ENCODE data around the gene ALG3.

ALG3 gene

DNA sequence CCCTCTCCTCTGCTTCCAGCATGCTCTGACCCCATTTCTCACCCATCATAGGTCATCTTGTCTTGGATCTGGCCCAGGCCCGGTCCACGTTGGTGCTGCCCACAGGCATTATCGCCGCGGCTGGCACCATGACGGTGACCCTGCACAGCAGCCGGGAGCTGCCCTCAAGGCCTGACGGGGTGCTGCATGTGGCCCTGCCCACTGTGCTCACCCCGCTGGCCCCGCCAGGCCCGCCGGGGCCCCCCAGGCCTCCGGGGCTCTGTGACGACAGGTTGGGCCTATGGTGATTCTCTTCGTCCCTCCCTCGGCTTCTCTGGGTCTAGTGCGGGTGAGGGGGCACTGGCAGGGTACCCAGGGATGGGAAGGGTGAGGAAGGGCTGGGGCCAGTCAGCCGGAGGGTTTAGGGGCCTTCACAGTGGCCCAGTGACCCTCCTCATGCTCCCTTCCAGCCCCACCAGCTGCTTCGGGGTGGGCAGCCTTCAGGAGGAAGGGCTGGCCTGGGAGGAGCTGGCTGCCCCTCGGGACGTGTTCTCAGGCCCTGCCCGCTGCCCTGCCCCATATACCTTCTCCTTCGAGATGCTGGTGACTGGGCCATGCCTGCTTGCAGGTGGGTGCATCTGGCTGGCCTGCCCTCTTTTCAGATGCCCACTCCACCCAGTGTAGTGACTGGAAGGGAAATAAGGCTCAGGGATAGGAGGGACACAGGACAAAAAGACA lies 15.5 kb downstream of the ALG3 start:
- TF ChIP-seq, protein P1, sequence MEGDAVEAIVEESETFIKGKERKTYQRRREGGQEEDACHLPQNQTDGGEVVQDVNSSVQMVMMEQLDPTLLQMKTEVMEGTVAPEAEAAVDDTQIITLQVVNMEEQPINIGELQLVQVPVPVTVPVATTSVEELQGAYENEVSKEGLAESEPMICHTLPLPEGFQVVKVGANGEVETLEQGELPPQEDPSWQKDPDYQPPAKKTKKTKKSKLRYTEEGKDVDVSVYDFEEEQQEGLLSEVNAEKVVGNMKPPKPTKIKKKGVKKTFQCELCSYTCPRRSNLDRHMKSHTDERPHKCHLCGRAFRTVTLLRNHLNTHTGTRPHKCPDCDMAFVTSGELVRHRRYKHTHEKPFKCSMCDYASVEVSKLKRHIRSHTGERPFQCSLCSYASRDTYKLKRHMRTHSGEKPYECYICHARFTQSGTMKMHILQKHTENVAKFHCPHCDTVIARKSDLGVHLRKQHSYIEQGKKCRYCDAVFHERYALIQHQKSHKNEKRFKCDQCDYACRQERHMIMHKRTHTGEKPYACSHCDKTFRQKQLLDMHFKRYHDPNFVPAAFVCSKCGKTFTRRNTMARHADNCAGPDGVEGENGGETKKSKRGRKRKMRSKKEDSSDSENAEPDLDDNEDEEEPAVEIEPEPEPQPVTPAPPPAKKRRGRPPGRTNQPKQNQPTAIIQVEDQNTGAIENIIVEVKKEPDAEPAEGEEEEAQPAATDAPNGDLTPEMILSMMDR (IDR thresholded peaks at IDR 0.05; ENCODE audit: low read depth, low read length), result no peak
- H3K4me3 ChIP-seq (ENCODE audit: low read depth, low read length), result no peak overlapping the region

DNA sequence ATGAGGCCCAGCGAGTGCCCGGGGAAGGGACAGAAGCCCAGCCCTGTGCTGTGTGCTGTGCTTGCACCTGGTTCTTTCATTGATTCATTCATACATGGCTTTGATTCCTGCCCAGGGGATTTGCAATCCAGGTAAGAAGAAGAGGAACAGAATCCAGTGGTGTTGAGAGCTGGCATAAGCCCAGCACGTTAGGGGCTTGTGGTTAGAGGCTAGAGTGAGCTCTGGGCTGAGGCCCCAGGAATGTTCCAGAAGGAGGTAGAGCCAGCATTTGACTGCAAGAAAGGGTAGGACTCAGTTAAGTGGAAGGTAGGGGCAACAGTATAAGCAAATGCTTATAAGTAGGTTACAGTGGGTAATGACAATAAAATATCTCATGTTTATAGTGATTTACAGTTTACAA lies 17.1 kb downstream of the ALG3 start:
- no peak overlapping the region for H3K4me3 ChIP-seq (ENCODE audit: low read depth, low read length)
- TF ChIP-seq, protein P1 (IDR thresholded peaks at IDR 0.05; ENCODE audit: low read depth, low read length), result no peak

DNA sequence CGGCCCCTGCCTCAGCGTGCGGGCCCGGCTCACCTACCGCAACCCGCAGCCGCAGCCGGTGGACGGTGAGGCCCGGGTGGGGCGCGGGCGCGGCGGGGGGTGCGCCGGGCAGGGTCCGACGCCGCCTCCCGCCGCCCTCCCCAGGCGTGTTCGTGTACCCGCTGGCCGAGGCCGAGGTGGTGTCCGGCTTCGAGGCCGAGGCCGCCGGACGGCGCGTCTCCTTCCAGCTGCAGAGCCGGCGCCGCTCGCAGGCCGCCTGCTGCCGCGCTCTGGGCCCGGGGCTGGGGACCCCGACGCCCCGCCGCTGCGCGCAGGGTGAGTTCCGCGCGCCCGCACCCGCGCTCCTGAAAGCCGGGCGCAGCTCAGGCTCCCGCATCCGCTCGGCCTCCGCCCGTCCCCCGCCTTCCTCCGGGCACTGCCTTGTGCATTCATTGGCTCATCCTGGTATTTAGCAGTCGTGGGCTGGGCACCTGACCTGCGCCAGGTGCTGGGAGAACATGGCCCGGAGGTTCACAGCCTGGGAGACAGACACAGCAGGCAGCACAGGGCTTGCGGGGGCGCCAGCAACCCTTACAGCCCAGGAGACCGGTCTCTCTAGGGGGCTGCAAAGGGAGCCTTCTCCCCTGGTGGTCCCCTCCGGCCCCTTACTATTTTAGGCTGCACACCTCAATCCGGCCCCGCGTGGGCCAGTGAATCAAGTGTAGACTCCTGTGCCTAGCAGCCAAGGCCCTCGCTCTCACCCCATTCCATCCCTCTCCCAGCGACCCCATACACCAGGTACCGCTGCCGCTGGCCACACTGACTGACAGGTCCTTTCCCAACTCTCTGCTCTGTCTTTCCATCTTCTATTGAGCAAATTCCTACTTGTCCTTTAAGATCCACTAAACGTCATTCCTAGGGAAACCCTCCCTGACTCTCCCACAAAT lies 17.9 kb downstream of the ALG3 start:
- H3K4me3 ChIP-seq (ENCODE audit: low read depth, low read length), result no peak overlapping the region
- TF ChIP-seq, protein P1 (IDR thresholded peaks at IDR 0.05; ENCODE audit: low read depth, low read length), result no peak

DNA sequence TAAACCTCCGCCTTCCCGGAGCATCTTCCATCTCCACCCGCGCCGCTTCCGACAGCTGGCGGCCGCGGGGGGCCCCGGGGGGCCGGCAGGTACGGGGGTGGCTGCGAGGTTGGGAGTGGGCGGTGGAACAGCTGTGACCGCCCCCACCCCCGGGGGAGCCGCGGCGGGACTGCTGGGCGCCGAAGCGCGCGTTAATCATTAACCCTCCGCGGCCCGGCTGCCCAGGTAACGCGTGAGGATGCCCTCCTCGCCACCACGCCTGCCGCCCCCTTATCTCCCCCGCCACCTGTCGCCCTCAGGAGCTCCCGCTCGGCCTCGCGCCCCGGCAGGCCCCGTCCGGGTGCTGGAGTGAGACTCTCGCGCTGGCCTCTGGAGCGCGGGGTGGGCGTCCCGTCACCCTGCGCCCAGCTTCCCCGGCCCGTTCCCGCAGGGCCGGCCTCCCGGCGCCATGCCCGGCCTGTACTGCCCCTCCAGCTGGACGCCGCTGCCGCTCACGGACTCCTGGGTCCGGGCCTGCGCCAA lies 18.6 kb downstream of the ALG3 start:
- TF ChIP-seq, protein P1 (IDR thresholded peaks at IDR 0.05; ENCODE audit: low read depth, low read length), result no peak
- H3K4me3 ChIP-seq (ENCODE audit: low read depth, low read length), result no peak overlapping the region

DNA sequence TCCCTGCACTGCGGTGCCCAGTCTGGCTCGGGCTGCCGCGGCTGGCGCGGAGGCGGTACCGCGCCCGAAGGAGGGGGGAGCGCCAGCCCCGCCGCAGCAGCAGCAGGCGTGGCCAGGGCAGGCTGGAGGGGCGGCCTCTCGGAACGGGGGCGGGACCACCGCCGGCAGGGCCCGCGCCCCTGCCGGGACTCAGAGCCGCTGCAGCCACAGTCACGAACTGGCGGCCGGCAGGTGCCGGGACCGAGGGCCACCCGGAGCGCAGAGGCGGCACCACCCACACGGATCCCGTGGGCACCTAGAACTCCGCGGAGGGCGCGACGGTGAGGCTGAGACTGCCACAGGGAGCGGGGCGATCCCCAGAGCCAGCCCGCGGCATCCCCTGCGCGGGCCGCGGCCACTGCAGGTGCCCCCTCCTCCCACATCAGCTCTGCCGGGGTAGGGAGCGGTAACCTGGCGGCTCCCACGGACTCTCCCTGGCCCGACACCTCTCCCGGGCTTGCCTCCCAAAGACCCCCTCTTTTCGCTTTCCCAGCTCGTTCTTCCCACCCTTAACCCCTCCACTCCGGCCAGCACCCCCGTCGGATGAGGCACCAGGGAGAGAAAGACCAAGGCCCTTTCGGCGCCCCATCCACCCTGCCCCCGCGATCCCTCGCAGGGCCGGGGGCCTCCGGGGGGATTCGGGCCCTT lies 19.2 kb downstream of the ALG3 start, which contains the start of gene VWA5B2:
Gene VWA5B2 (plus strand): TSS at position 192 of the 687 bp plus-strand sequence. CDS start 944 bp downstream, outside the sequence.
- H3K4me3 ChIP-seq (ENCODE audit: low read depth, low read length), result peak within 1 kb of the TSS; percentile 39
- TF ChIP-seq, protein P1 (IDR thresholded peaks at IDR 0.05; ENCODE audit: low read depth, low read length), result 0 out of 2 replicates have a peak, but pooled peaks have one; percentile 5

DNA sequence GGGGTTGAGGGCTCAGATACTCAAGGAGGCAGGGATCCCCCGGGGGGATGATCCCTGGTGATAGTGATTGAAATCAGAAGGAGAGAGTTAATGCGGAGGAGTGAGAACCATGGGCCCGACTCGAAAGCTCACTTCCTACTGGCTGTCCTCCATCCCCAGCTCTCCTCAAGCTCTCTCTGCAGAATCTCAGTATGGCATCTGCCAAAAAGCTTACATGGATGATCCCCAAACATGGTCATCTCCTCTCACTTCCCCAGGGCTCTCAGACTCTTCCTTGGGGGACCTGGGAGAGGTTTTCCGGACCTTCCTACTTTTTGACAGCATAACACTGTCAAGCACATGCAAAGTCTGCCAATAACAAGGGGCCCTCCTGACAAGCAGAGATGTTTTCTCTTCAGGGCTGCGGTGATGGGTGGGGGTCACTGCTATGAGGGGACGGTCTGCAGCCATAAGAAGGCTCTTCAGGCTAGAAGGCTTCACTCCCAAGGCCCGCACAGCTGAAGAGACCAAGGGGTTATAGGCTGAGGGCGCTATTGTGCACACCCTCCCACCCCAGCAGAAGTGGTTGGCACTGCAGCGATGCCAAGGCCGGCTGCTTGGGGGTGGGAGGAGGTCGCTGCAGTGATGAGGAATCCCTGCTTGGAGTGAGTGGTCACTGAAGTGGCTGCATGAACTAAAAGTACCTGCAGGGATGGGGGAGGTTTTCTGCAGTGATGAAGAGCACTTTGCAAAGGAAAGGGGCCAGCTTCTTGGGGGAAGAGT lies 20.2 kb downstream of the ALG3 start:
- TF ChIP-seq, protein P1 (IDR thresholded peaks at IDR 0.05; ENCODE audit: low read depth, low read length), result no peak

More for the DNA sequence above, 20.2 kb downstream of the ALG3 start:
- no peak overlapping the region for H3K4me3 ChIP-seq (ENCODE audit: low read depth, low read length)
